Loucy (cell line): Measurements from ENCODE around the gene TOR3A.

Experiments used
- H2AFZ ChIP-seq: fragments of 200-600 bp; sonication (generic); 2 replicates; pipeline ENCODE4 v1.6.0; 2016; ENCODE audit warnings: antibody characterized with exemption, mild to moderate bottlenecking, low read length, moderate library complexity
- H3F3A ChIP-seq: fragments of 200-600 bp; 2 replicates; pipeline ENCODE4 v1.6.0; 2016; ENCODE audit warnings: antibody characterized with exemption, low read depth, mild to moderate bottlenecking
- H3K27me3 ChIP-seq: fragments of 200-600 bp; sonication (generic); 2 replicates; pipeline ENCODE4 v1.6.1; 2014; ENCODE audit warnings: low read length, mild to moderate bottlenecking; ENCODE audit not compliant: insufficient read depth, poor library complexity, severe bottlenecking
- H3K36me3 ChIP-seq: fragments of 200-600 bp; sonication (generic); 2 replicates; pipeline ENCODE4 v1.6.1; 2016; ENCODE audit warnings: low read length; ENCODE audit not compliant: insufficient read depth
- H3K4me1 ChIP-seq: fragments of 200-600 bp; sonication (generic); 2 replicates; pipeline ENCODE4 v1.5.1; 2014; ENCODE audit warnings: low read length, mild to moderate bottlenecking; ENCODE audit not compliant: insufficient read depth, poor library complexity, severe bottlenecking
- H3K4me2 ChIP-seq: fragments of 200-600 bp; sonication (generic); 2 replicates; pipeline ENCODE4 v1.6.0; 2014; ENCODE audit warnings: antibody characterized with exemption, low read length, low read depth, mild to moderate bottlenecking; ENCODE audit not compliant: poor library complexity, severe bottlenecking
- H3K4me3 ChIP-seq: fragments of 200-600 bp; sonication (generic); 2 replicates; pipeline ENCODE4 v1.5.1; 2014; ENCODE audit warnings: low read length, mild to moderate bottlenecking, mixed read lengths; ENCODE audit not compliant: poor library complexity, severe bottlenecking
- H3K79me2 ChIP-seq: fragments of 200-600 bp; sonication (generic); 2 replicates; pipeline ENCODE4 v1.6.1; 2014; ENCODE audit warnings: low read length; ENCODE audit not compliant: insufficient read depth
- H3K9ac ChIP-seq: fragments of 200-600 bp; sonication (generic); 2 replicates; pipeline ENCODE4 v1.6.0; 2014; ENCODE audit warnings: mild to moderate bottlenecking, low read depth, low read length, moderate library complexity; ENCODE audit not compliant: poor library complexity, severe bottlenecking
- H3K9me2 ChIP-seq: fragments of 200-600 bp; sonication (generic); replicated peaks from 2 replicates; pipeline ENCODE4 v1.6.1; 2016; ENCODE audit warnings: low read depth, low read length, mixed read lengths
- H3K9me3 ChIP-seq: fragments of 200-600 bp; sonication (generic); 2 replicates; pipeline ENCODE4 v1.6.1; 2014; ENCODE audit warnings: mild to moderate bottlenecking, antibody characterized with exemption, low read length, low read depth; ENCODE audit not compliant: insufficient read depth
- H4K20me1 ChIP-seq: fragments of 200-600 bp; sonication (generic); 2 replicates; pipeline ENCODE4 v1.6.0; 2014; ENCODE audit warnings: antibody characterized with exemption, low read length, mild to moderate bottlenecking; ENCODE audit not compliant: insufficient read depth, poor library complexity, severe bottlenecking
- EZH2phosphoT487 ChIP-seq: fragments of 200-600 bp; IDR thresholded peaks from 2 replicates; pipeline ENCODE4 v1.6.1; 2018; ENCODE audit warnings: antibody characterized with exemption, mild to moderate bottlenecking, moderate library complexity, borderline replicate concordance
- TF ChIP-seq, protein P1 (sequence below): fragments of 200-600 bp; sonication (generic); conservative IDR thresholded peaks from 2 replicates; pipeline ENCODE4 v1.5.1; 2014; ENCODE audit warnings: mild to moderate bottlenecking, antibody characterized with exemption, low read length

The TOR3A gene

DNA sequence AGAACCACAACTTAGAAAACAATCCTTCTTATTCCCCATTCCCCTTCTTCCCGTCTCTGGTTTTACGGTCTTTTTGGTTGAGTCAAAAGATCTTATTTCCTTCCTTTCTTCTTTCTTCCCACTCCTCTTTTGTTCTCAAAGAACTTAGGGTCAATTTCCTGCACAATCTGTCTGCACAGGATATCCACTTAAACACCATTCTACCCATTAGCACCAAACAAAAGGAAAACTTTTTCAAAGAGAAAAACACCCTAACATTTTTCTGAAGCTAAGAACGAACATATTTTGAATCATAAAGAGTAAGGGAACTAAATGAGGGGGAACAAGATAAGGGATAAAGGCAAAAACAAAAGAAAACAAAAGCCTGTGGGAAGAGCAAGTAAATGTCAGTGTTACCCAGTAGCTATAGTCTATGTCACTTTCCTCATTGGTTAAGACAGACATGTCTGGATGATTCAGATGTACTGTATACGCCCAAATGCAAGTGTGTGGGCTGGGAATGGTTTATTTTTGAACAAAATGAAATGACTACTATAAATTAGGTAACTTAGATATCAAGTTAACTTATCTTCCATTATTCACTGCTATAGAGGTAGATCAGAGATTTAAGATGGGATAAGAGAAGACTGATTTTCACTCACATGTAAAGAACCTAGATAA lies 59.9 kb downstream of the TOR3A start:
- Histone ChIP-seq H3K4me3 (no peak overlapping the region), H3K4me1 (peaks cover 22% of the 10 kb centered on the region), H3K9me2 (no peaks in the 10 kb centered on the region), H3K36me3 (no peaks in the 10 kb centered on the region), H3K79me2 (peaks cover 18% of the 10 kb centered on the region; the same call in 1 of the 2 replicates), H2AFZ (no peak overlapping the region), H3K4me2 (peak overlapping the region; percentile 21), H4K20me1 (no peaks in the 10 kb centered on the region), H3F3A (no peaks in the 10 kb centered on the region), H3K9ac (no peak overlapping the region), H3K27me3 (no peaks in the 10 kb centered on the region), H3K9me3 (no peaks in the 10 kb centered on the region)
- TF ChIP-seq, protein P1, sequence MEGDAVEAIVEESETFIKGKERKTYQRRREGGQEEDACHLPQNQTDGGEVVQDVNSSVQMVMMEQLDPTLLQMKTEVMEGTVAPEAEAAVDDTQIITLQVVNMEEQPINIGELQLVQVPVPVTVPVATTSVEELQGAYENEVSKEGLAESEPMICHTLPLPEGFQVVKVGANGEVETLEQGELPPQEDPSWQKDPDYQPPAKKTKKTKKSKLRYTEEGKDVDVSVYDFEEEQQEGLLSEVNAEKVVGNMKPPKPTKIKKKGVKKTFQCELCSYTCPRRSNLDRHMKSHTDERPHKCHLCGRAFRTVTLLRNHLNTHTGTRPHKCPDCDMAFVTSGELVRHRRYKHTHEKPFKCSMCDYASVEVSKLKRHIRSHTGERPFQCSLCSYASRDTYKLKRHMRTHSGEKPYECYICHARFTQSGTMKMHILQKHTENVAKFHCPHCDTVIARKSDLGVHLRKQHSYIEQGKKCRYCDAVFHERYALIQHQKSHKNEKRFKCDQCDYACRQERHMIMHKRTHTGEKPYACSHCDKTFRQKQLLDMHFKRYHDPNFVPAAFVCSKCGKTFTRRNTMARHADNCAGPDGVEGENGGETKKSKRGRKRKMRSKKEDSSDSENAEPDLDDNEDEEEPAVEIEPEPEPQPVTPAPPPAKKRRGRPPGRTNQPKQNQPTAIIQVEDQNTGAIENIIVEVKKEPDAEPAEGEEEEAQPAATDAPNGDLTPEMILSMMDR = no peak
- no peak for TF ChIP-seq EZH2phosphoT487

DNA sequence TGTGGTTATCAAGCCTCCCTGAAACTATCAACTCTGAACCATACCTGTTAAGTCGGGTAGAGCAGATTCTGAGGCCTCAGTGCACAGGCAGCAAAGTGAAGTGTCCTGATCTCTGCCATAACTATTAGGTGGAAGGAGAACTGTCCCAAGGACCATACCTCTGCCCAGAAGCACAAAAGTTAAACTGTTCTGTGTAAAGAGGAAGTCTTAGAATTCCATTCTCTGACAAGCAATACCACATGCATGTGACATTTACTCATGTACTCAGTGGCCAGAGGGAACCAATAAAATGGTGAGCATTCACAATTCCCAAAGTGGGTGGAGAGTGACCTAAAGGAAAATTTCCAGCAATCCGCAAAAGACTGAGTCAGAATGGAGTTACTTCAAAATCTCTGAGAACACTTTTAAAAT lies 61.0 kb downstream of the TOR3A start:
- Histone ChIP-seq H2AFZ (no peak overlapping the region), H3K4me2 (peak overlapping the region; percentile 7), H3K9me2 (no peaks in the 10 kb centered on the region), H3F3A (no peaks in the 10 kb centered on the region), H3K9me3 (no peaks in the 10 kb centered on the region), H3K9ac (no peak overlapping the region), H3K27me3 (no peaks in the 10 kb centered on the region), H3K4me1 (peaks cover 22% of the 10 kb centered on the region), H3K4me3 (no peak overlapping the region), H3K79me2 (peaks cover 23% of the 10 kb centered on the region), H3K36me3 (no peaks in the 10 kb centered on the region), H4K20me1 (no peaks in the 10 kb centered on the region)
- TF ChIP-seq, protein P1 = no peak
- no peak for TF ChIP-seq EZH2phosphoT487

DNA sequence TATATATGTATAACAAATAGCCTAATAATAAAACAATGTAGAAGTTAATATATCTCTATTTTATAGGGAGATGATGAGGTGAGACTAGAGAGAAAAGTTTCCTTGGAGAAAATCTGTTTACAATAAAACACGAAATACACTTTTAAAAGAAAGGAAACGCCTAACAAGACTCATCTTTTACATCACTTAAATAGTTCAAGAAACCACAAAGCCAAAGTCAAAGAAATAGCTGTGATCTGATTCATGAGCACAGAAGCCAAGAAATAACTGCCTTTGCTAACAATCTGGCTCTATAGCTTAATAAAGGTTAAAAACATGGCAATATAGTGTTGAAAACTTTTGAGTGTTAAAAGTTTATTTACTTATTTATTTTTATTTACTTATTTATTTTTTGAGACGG lies 61.5 kb downstream of the TOR3A start:
- no peaks in the 10 kb centered on the region for H3K9me3 ChIP-seq
- no peak for TF ChIP-seq EZH2phosphoT487
- TF ChIP-seq, protein P1 = no peak
- no peaks in the 10 kb centered on the region for H4K20me1 ChIP-seq
- no peaks in the 10 kb centered on the region for H3K27me3 ChIP-seq
- H3K79me2 ChIP-seq = peaks cover 21% of the 10 kb centered on the region
- H3K4me1 ChIP-seq = peaks cover 22% of the 10 kb centered on the region
- no peak overlapping the region for H3K4me3 ChIP-seq
- peak overlapping the region; percentile 7 for H3K4me2 ChIP-seq
- no peaks in the 10 kb centered on the region for H3F3A ChIP-seq
- H3K9ac ChIP-seq = no peak overlapping the region
- H2AFZ ChIP-seq = no peak overlapping the region
- H3K9me2 ChIP-seq = no peaks in the 10 kb centered on the region
- no peaks in the 10 kb centered on the region for H3K36me3 ChIP-seq
